NCI-H1436 treated with DMSO at 0.1 percent for 48 hours (cell line): ENCODE data around the gene ANP32E.
"Not testable (repeated sequence)": the region's sequence is repeated elsewhere in the genome, so short reads cannot be mapped to it uniquely, and the experiment has no call there.

Experiments used
- DNase-seq: peaks from one replicate; lab custom pipeline; 2025; lab: John Stamatoyannopoulos, UW

The ANP32E gene

GRCh38 chr1:150256554-150257341 lies 20.8 kb upstream of the ANP32E start:
- no peak for DNase-seq

GRCh38 chr1:150256198-150256553 lies 20.3 kb upstream of the ANP32E start:
- DNase-seq, result no peak

GRCh38 chr1:150249936-150250335 lies 14.0 kb upstream of the ANP32E start:
- no peak for DNase-seq

- no peak for DNase-seq
Measured at GRCh38 chr1:150243003-150243402, 7.1 kb upstream of the ANP32E start.

- DNase-seq, result no peak
Measured at GRCh38 chr1:150237746-150238145, 1.8 kb upstream of the ANP32E start.

GRCh38 chr1:150237176-150237575 lies 1.3 kb upstream of the ANP32E start:
- not testable (repeated sequence) for DNase-seq

- DNase-seq, result no peak
Measured at GRCh38 chr1:150236614-150237100, 745 bp upstream of the ANP32E start.

- DNase-seq, result no peak
Measured at GRCh38 chr1:150235294-150235851, 539 bp downstream of the ANP32E start.

- DNase-seq, result no peak
Measured at GRCh38 chr1:150234566-150235293, 1.2 kb downstream of the ANP32E start.

GRCh38 chr1:150234309-150234565 lies 1.7 kb downstream of the ANP32E start:
- no peak for DNase-seq

- no peak for DNase-seq
Measured at GRCh38 chr1:150233359-150234308, 2.3 kb downstream of the ANP32E start.

GRCh38 chr1:150232921-150233320 lies 3.0 kb downstream of the ANP32E start:
- not testable (repeated sequence) for DNase-seq

GRCh38 chr1:150228246-150228645 lies 7.7 kb downstream of the ANP32E start:
- not testable (repeated sequence) for DNase-seq

- DNase-seq, result no peak
Measured at GRCh38 chr1:150227228-150227627, 8.7 kb downstream of the ANP32E start.

GRCh38 chr1:150226486-150226885 lies 9.4 kb downstream of the ANP32E start:
- no peak for DNase-seq

GRCh38 chr1:150225546-150225945 lies 10.4 kb downstream of the ANP32E start:
- DNase-seq, result no peak

- DNase-seq, result no peak
Measured at GRCh38 chr1:150224983-150225382, 10.9 kb downstream of the ANP32E start.

- no peak for DNase-seq
Measured at GRCh38 chr1:150221552-150221951, 14.4 kb downstream of the ANP32E start.

- DNase-seq, result not testable (repeated sequence)
Measured at GRCh38 chr1:150215855-150216254, 20.1 kb downstream of the ANP32E start.

GRCh38 chr1:150214099-150214756 lies 21.7 kb downstream of the ANP32E start:
- DNase-seq, result not testable (repeated sequence)
